ENCODE data around the gene CC2D2A. TPM values are rescaled to one million over a fixed set of nuclear protein-coding genes. Genes with fewer than 3 reads are reported as not detected.
"Not testable (repeated sequence)": the region's sequence is repeated elsewhere in the genome, so short reads cannot be mapped to it uniquely, and the experiment has no call there.

The CC2D2A gene
- total RNA-seq, 1 experiment from 2014 or later: 2.9 TPM

DNA sequence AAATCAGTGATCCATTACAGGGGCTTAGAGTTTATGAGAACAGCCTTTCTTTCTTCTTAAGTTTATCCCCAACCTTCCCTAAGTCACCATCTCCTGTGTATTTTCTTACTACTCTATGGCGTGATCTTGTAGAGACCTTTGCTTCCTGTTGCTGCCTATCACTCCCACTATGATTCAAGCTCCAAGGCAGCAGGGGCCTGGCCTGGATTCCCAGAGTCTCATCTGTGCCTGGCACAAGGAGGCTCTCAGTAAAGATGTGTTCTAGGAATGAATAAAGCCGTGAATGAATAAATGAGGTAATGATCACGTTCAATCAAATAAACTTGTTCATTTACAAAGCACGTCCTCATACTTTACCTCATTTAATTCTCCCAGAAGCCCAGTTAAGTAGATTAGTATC, 45.4 kb downstream of the CC2D2A start:
- no peak for DNase-seq (ENCODE audit: low spot score)

DNA sequence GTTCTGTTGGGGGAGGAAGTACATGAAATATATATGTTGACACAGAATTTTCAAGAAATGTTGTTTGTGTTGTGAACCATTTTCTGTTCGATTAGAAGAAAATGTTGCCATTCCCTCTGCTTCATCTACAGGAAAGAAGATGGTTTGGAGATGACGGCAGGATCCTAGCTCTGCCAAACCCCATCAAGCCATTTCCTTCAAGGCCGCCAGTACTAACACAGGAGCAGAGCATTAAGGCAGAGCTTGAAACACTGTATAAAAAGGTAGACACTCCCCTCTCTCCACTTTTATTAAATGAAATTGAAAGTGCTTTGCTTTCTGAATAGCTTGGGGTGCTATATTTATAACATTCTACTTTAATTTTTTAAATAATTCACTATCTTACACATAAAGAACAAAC, 46.8 kb downstream of the CC2D2A start:
- DNase-seq (ENCODE audit: low spot score): no peak

GRCh38 chr4:15517681-15518080, 48.0 kb downstream of the CC2D2A start:
- not testable (repeated sequence) for DNase-seq (ENCODE audit: low spot score)

DNA sequence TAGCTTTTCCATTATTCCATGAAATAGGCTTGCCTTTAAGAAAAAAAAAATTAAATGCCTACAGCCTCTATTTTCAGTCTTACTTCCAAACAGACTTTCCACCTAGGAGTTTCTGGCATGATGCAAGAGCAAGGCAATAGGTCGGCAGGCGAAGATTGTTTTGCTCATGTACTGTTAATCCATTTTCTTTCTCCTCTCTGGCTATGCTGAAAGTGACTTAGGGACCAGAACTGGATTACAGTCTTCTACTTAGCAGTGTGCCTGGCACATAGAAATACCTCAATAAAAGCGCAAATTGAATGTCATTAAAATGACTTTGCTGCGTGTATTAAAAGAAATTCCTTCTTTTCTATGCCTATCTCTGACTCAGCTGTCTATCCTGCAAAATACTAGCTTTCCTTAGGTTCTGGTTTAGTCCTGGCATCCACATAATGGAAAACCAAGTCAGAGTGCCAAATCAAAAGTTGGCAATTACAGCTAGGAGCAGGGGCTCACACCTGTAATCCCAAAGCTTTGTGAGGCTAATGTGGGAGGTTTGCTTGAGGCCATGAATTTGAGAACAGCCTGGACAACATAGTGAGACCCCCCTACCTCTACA, 51.9 kb downstream of the CC2D2A start:
- DNase-seq (ENCODE audit: low spot score): no peak

GRCh38 chr4:15525080-15525479, 55.4 kb downstream of the CC2D2A start:
- no peak for DNase-seq (ENCODE audit: low spot score)

GRCh38 chr4:15526924-15527592, 57.4 kb downstream of the CC2D2A start:
- no peak for DNase-seq (ENCODE audit: low spot score)

DNA sequence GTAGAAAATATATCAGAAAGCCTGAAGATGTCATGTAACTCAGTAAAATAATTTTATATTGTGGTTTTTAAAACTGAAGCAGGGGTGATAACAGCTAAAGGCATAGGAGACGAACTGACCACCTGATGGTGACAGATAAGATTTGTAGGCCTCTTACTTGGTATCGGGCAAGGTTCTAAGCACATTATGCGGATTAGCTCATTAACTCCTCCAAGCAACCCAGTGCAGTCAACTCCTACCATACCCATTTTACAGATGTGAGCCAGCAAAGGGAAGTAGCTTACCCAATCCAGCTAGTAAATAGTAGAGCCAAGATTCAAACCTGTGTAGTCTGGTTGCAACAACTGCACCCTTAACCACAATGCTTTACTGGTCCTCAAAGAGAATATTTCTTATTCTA, 62.1 kb downstream of the CC2D2A start:
- DNase-seq (ENCODE audit: low spot score): no peak

DNA sequence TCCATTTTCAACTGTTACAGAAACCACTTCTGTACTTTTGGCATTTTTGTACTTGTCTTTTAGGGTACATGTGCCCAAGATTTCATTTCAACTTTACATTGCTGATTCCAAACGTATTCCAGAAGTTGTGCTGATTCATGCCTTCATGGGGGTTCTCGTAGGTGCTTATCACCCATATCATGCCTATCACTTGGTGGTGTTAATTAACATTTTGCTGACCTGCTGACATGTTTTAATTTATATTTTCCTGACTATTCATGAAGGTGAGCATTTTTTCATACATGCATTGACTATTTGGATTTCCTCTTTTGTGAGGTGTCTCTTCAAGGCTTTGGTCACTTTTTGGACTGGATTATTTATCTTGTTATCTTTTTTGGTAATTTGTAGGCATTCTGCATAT, 64.1 kb downstream of the CC2D2A start:
- DNase-seq (ENCODE audit: low spot score): no peak

DNA sequence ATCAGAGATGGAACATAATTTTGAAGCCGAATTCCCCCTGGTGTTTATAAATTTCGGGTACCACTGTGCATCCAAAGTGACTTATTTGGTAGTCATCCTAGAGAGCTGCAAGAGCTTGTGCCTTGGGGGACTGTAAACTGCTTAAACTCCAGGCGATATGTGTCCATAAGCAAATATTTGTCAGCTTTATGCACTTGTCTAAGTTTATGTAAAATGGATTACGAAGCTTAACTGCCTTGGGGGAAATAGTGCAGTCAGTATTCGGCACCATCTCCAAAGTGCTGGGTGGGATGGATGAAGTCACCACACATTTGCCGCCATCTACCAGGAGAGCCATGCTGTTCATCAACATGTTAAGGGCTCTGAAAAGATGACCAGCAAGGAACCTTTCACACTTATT, 65.9 kb downstream of the CC2D2A start:
- no peak for DNase-seq (ENCODE audit: low spot score)

- DNase-seq (ENCODE audit: low spot score): no peak
Observed at GRCh38 chr4:15536552-15537499, 67.1 kb downstream of the CC2D2A start.

- no peak for DNase-seq (ENCODE audit: low spot score)
Observed at GRCh38 chr4:15541941-15542340, 72.3 kb downstream of the CC2D2A start.

GRCh38 chr4:15542760-15543159, 73.1 kb downstream of the CC2D2A start:
- no peak for DNase-seq (ENCODE audit: low spot score)

- no peak for DNase-seq (ENCODE audit: low spot score)
Observed at GRCh38 chr4:15543537-15544247, 74.0 kb downstream of the CC2D2A start.

GRCh38 chr4:15544248-15544729, 74.6 kb downstream of the CC2D2A start:
- no peak for DNase-seq (ENCODE audit: low spot score)

DNA sequence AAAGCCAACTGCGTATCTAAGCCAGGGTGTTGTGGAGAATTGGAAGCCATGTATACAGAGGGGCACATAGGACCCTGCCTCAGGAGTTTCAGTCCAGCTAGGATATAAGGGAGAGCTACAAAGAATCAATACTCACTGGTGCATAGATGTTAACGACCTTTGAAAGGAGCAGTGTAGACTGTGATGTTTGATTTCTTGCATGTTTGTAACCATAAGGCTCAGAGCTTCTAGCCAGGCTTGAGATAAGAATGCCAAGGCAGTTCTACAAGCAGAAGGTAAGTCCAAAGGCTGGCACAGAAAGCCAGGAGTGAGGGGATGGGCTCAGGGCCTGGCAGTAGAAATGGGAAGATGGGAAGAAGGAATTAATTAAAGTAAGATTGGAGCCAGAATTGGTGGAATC, 75.7 kb downstream of the CC2D2A start:
- no peak for DNase-seq (ENCODE audit: low spot score)

- no peak for DNase-seq (ENCODE audit: low spot score)
Observed at GRCh38 chr4:15547392-15547791, 77.7 kb downstream of the CC2D2A start.

DNA sequence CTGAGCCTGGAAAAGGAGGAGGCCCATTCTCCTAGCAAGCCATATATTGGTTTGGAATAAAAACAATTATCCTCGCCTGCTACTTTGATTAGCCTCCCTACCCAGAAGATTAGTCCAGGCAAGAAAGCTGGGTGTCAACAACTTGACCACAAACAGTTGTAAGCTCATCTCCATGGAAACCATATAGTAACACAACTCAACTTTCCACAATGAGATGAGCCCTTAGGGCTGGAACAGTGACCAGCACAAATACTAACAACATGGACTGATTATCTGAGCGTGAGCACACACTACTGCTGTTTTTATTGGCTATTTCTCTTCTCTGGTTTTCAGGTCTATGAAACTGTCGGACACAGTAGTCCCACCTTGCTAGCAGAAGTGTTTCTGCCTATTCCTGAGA, 80.8 kb downstream of the CC2D2A start:
- no peak for DNase-seq (ENCODE audit: low spot score)

DNA sequence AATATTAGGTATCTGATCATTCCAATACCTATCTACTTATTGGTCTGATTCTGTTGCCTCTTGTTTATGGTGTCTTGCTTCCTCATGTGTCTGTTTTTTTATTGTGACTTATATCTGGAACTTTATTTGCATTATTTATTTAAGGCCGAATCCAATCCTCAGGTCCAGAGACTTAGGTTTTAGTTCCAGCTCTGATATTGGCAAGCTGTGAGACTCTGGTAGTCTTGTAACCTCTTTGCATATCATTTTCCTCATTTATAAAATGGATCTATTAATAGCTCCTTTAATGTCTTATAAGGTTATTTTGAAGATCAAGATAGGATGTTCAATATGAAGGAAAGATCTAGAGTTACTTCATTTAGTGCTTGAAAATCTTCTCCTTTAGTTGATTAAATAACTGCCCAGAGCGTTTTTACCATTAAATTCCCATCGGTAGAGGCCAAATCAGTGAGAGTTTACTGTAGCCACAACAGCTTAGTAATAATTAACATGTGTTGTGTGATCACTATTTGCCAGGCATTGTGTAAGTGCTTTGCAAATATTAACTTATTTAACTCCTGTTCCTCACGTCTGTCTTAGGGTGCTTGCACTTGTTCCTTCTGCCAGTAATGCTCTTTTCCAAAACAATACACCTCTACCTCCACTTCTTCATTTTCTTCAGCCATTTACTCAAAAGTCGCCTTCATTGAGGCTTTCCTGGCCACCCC, 82.2 kb downstream of the CC2D2A start:
- peak; percentile 11 for DNase-seq (ENCODE audit: low spot score)

- no peak for DNase-seq (ENCODE audit: low spot score)
Observed at GRCh38 chr4:15552557-15553362, 83.1 kb downstream of the CC2D2A start.

DNA sequence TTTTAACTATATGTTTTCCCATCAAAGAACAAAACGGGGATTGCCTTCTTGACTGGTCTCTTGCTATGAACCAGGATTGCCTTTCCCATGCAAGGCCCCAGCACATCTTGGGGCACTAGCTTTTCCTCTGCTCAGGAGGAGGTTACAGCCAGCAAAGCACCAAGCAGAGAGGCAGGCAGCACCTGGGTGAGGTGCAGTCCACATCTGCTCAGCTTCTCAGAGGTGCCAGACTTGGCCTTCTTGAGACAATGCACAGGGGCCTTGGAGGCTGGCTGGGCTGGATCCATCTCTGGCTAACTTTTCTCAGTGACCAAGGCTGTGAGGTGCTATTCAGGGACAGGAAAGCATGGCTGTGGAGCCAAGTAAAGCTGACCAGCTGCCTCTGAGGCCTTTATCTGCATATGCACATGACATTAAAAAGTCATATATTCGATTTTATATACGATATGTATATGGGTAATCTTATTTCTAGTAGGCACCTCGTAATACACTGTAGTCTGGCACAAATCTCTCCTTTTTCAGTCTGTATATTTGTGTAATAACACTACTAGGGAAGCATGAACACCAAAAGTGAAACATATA, 86.9 kb downstream of the CC2D2A start:
- no peak for DNase-seq (ENCODE audit: low spot score)
